Activated naive CD4-positive, alpha-beta T cell treated with anti-CD3 and anti-CD28 coated beads for 36 hours (primary cell): ENCODE results near the gene PTGES3. TPM values are rescaled to one million over a fixed set of nuclear protein-coding genes. Genes with fewer than 3 reads are reported as not detected.

Experiments used
- CTCF ChIA-PET: fragments of 350-600 bp; sonication (Branson Sonifier 250); formaldehyde crosslinking; loops from one replicate; lab custom pipeline; 2021; ENCODE audit warnings: antibody characterized with exemption; lab: Charles Lee
- DNase-seq: peaks from one replicate; pipeline ENCODE4 v3.0.0-alpha.2; 2020
- H3K27ac Mint-ChIP-seq: one replicate; pipeline ENCODE4 v1.8.0; 2021; ENCODE audit warnings: mild to moderate bottlenecking, mixed read lengths
- H3K27me3 Mint-ChIP-seq: one replicate; pipeline ENCODE4 v1.8.0; 2021; ENCODE audit warnings: low read depth, mixed read lengths
- H3K36me3 Mint-ChIP-seq: one replicate; pipeline ENCODE4 v1.8.0; 2021; ENCODE audit warnings: low read depth, mixed read lengths
- H3K4me1 Mint-ChIP-seq: one replicate; pipeline ENCODE4 v1.8.0; 2021; ENCODE audit warnings: low read depth, mixed read lengths
- H3K4me3 Mint-ChIP-seq: one replicate; pipeline ENCODE4 v1.8.0; 2021; ENCODE audit warnings: mild to moderate bottlenecking, moderate library complexity, mixed read lengths
- H3K9me3 Mint-ChIP-seq: one replicate; pipeline ENCODE4 v1.8.0; 2021; ENCODE audit warnings: mixed read lengths
- intact Hi-C: fragments of 100-400 bp; cut with micrococcal nuclease; formaldehyde crosslinking; loops from one replicate; pipeline ENCODE4 v1.15.1; 2023
- total RNA-seq, 2 experiments: library from RNA; stranded (reverse); gene quantifications; one replicate each; pipeline ENCODE4 v1.2.3, GENCODE V29; 2021

PTGES3 gene
- total RNA-seq, 2 experiments from 2014 or later: 289 to 293 TPM

- Mint-ChIP-seq H3K27ac (no peak overlapping the region), H3K9me3 (no peaks in the 10 kb centered on the region), H3K4me3 (no peak overlapping the region), H3K4me1 (peaks cover 5% of the 10 kb centered on the region), H3K27me3 (peaks cover 3% of the 10 kb centered on the region), H3K36me3 (no peaks in the 10 kb centered on the region)
- CTCF ChIA-PET: no interaction called here
- intact Hi-C loops: no loop called here
- no peak for DNase-seq
Observed at GRCh38 chr12:56699020-56699661, 11.1 kb upstream of the PTGES3 start.

GRCh38 chr12:56695327-56696101 is 7.4 kb upstream of the PTGES3 start:
- intact Hi-C loops: no loop called here
- no peak overlapping the region for H3K4me3 Mint-ChIP-seq
- no peak overlapping the region for H3K27ac Mint-ChIP-seq
- no peak for DNase-seq
- H3K36me3 Mint-ChIP-seq: no peaks in the 10 kb centered on the region
- no peaks in the 10 kb centered on the region for H3K9me3 Mint-ChIP-seq
- CTCF ChIA-PET: interaction anchor here (0.9 kb wide), 1 partner anchor 306 kb away, joined by 3 read pairs; no protein-coding TSS in a partner anchor
- no peaks in the 10 kb centered on the region for H3K27me3 Mint-ChIP-seq
- peaks cover 2% of the 10 kb centered on the region for H3K4me1 Mint-ChIP-seq

GRCh38 chr12:56694161-56694560 is 6.1 kb upstream of the PTGES3 start:
- intact Hi-C loops: no loop called here
- Mint-ChIP-seq H3K27me3 (no peaks in the 10 kb centered on the region), H3K4me3 (no peak overlapping the region), H3K9me3 (no peaks in the 10 kb centered on the region), H3K27ac (no peak overlapping the region), H3K4me1 (no peaks in the 10 kb centered on the region), H3K36me3 (no peaks in the 10 kb centered on the region)
- DNase-seq: no peak
- CTCF ChIA-PET: interaction anchor here (0.8 kb wide), 1 partner anchor 66 kb away, joined by 3 read pairs; no protein-coding TSS in a partner anchor

- Mint-ChIP-seq H3K4me1 (peaks cover 18% of the 10 kb centered on the region), H3K36me3 (peaks cover 35% of the 10 kb centered on the region), H3K27ac (peak overlapping the region; percentile 99), H3K27me3 (no peaks in the 10 kb centered on the region), H3K9me3 (peaks cover 1% of the 10 kb centered on the region), H3K4me3 (peak overlapping the region; percentile 90)
- intact Hi-C loops: loop anchor here (1.0 to 10.0 kb wide), 16 partner anchors 37 to 1156 kb away; partner anchors contain the start of genes BAZ2A, CTDSP2, DDIT3 and MBD6
- DNase-seq: no peak
- CTCF ChIA-PET: no interaction called here
Observed at GRCh38 chr12:56688846-56689109, 694 bp upstream of the PTGES3 start.

- no peaks in the 10 kb centered on the region for H3K27me3 Mint-ChIP-seq
- DNase-seq: peak; percentile 56
- H3K4me1 Mint-ChIP-seq: peaks cover 26% of the 10 kb centered on the region
- H3K36me3 Mint-ChIP-seq: peaks cover 37% of the 10 kb centered on the region
- peaks cover 1% of the 10 kb centered on the region for H3K9me3 Mint-ChIP-seq
- intact Hi-C loops: loop anchor here (1.0 to 10.0 kb wide), 17 partner anchors 38 to 1157 kb away; partner anchors contain the start of genes BAZ2A, CTDSP2, DDIT3 and MBD6
- CTCF ChIA-PET: no interaction called here
- peak overlapping the region; percentile 90 for H3K4me3 Mint-ChIP-seq
- H3K27ac Mint-ChIP-seq: peak overlapping the region; percentile 99
Observed at GRCh38 chr12:56687223-56688128, 608 bp downstream of the PTGES3 start.

- H3K9me3 Mint-ChIP-seq: peaks cover 1% of the 10 kb centered on the region
- DNase-seq: no peak
Observed at GRCh38 chr12:56684745-56685359, 3.2 kb downstream of the PTGES3 start.

GRCh38 chr12:56682323-56682722 is 5.8 kb downstream of the PTGES3 start:
- intact Hi-C loops: loop anchor here (10.0 kb wide), 1 partner anchor 1162 kb away; the partner anchor contains the start of gene CTDSP2
- Mint-ChIP-seq H3K4me1 (peaks cover 69% of the 10 kb centered on the region), H3K27ac (peak overlapping the region; percentile 82), H3K27me3 (no peaks in the 10 kb centered on the region), H3K36me3 (peaks cover 61% of the 10 kb centered on the region), H3K9me3 (peaks cover 1% of the 10 kb centered on the region), H3K4me3 (peak overlapping the region; percentile 19)
- CTCF ChIA-PET: interaction anchor here (0.6 kb wide), 1 partner anchor 18 kb away, joined by 3 read pairs; no protein-coding TSS in a partner anchor
- DNase-seq: no peak

More at GRCh38 chr12:56684745-56685359, 3.2 kb downstream of the PTGES3 start:
- Mint-ChIP-seq H3K4me3 (peak overlapping the region; percentile 90), H3K36me3 (peaks cover 52% of the 10 kb centered on the region), H3K27ac (peak overlapping the region; percentile 99), H3K27me3 (no peaks in the 10 kb centered on the region), H3K4me1 (peaks cover 46% of the 10 kb centered on the region)
- CTCF ChIA-PET: interaction anchor here (0.6 to 1.4 kb wide), 2 partner anchors 49 to 376 kb away, joined by 3 to 5 read pairs; no protein-coding TSS in a partner anchor
- intact Hi-C loops: loop anchor here (1.0 to 10.0 kb wide), 9 partner anchors 9 to 1160 kb away; partner anchors contain the start of genes BAZ2A, CTDSP2, DDIT3 and MBD6

GRCh38 chr12:56679883-56680575 is 8.1 kb downstream of the PTGES3 start:
- Mint-ChIP-seq H3K9me3 (peaks cover 1% of the 10 kb centered on the region), H3K36me3 (peaks cover 47% of the 10 kb centered on the region), H3K27me3 (no peaks in the 10 kb centered on the region), H3K27ac (peak overlapping the region; percentile 58), H3K4me3 (no peak overlapping the region), H3K4me1 (peaks cover 83% of the 10 kb centered on the region)
- no peak for DNase-seq
- CTCF ChIA-PET: interaction anchor here (0.6 to 0.9 kb wide), 4 partner anchors 10 to 50 kb away, joined by 3 to 4 read pairs (median 3); partner anchors contain the start of gene BAZ2A
- intact Hi-C loops: loop anchor here (10.0 kb wide), 1 partner anchor 1165 kb away; the partner anchor contains the start of gene CTDSP2

GRCh38 chr12:56678852-56679251 is 9.2 kb downstream of the PTGES3 start:
- Mint-ChIP-seq H3K4me3 (no peak overlapping the region), H3K4me1 (peaks cover 77% of the 10 kb centered on the region), H3K36me3 (peaks cover 40% of the 10 kb centered on the region), H3K27ac (peak overlapping the region; percentile 38), H3K27me3 (no peaks in the 10 kb centered on the region), H3K9me3 (peaks cover under 1% of the 10 kb centered on the region)
- DNase-seq: no peak
- CTCF ChIA-PET: interaction anchor here (1.0 kb wide), 1 partner anchor 78 kb away, joined by 4 read pairs; no protein-coding TSS in a partner anchor
- intact Hi-C loops: no loop called here

GRCh38 chr12:56677680-56678079 is 10.4 kb downstream of the PTGES3 start:
- CTCF ChIA-PET: interaction anchor here (0.6 to 1.7 kb wide), 5 partner anchors 27 to 53 kb away, joined by 3 to 5 read pairs (median 3); partner anchors contain the start of gene ATP5F1B
- peak; percentile 51 for DNase-seq
- Mint-ChIP-seq H3K9me3 (no peaks in the 10 kb centered on the region), H3K27ac (peak overlapping the region; percentile 75), H3K36me3 (peaks cover 41% of the 10 kb centered on the region), H3K27me3 (no peaks in the 10 kb centered on the region), H3K4me3 (no peak overlapping the region), H3K4me1 (peaks cover 78% of the 10 kb centered on the region)
- intact Hi-C loops: loop anchor here (2.0 kb wide), 1 partner anchor 21 kb away; no protein-coding TSS in a partner anchor
